ENCODE measurements around the gene SYCE3. TPM values are rescaled to one million over a fixed set of nuclear protein-coding genes. Genes with fewer than 3 reads are reported as not detected.
A peak's percentile ranks its signal among the peaks of the same experiment; 100 is the strongest.
"Not testable (repeated sequence)": the region's sequence is repeated elsewhere in the genome, so short reads cannot be mapped to it uniquely, and the experiment has no call there.

Gene SYCE3
- total RNA-seq, 1 donor from 2014 or later: 0.71 TPM

GRCh38 chr22:50535113-50535512, 27.6 kb downstream of the SYCE3 start:
- no peaks in the 10 kb centered on the region for H3K36me3 ChIP-seq (ENCODE audit: control insufficient read depth, insufficient read depth, low read length)
- no peak for DNase-seq (ENCODE audit: low read depth)
- TF ChIP-seq CTCF (IDR thresholded peaks at IDR 0.05; ENCODE audit: insufficient read depth, low read length, poor library complexity, severe bottlenecking): no peak

GRCh38 chr22:50533856-50534711, 28.6 kb downstream of the SYCE3 start:
- peaks cover 15% of the 10 kb centered on the region for H3K27me3 ChIP-seq (ENCODE audit: control insufficient read depth, insufficient read depth, low read length)
- H3K36me3 ChIP-seq (ENCODE audit: control insufficient read depth, insufficient read depth, low read length); DNase-seq (ENCODE audit: low read depth); H3K4me3 ChIP-seq (ENCODE audit: low read depth, low read length): not testable (repeated sequence)

More at GRCh38 chr22:50535113-50535512, 27.6 kb downstream of the SYCE3 start:
- no peak overlapping the region for H3K4me3 ChIP-seq (ENCODE audit: low read depth, low read length)
- peaks cover 15% of the 10 kb centered on the region for H3K27me3 ChIP-seq (ENCODE audit: control insufficient read depth, insufficient read depth, low read length)

- DNase-seq (ENCODE audit: low read depth): no peak
- no peak for TF ChIP-seq CTCF (IDR thresholded peaks at IDR 0.05; ENCODE audit: insufficient read depth, low read length, poor library complexity, severe bottlenecking)
- H3K36me3 ChIP-seq (ENCODE audit: control insufficient read depth, insufficient read depth, low read length): no peaks in the 10 kb centered on the region
- H3K27me3 ChIP-seq (ENCODE audit: control insufficient read depth, insufficient read depth, low read length): peaks cover 15% of the 10 kb centered on the region
- H3K4me3 ChIP-seq (ENCODE audit: low read depth, low read length): no peak overlapping the region
Measured at GRCh38 chr22:50532824-50533796, 29.6 kb downstream of the SYCE3 start.

- DNase-seq (ENCODE audit: low read depth): no peak
- Histone ChIP-seq H3K4me3 (ENCODE audit: low read depth, low read length) (peak overlapping the region; percentile 47), H3K27me3 (ENCODE audit: control insufficient read depth, insufficient read depth, low read length) (peaks cover 15% of the 10 kb centered on the region)
Measured at GRCh38 chr22:50531962-50532674, 30.6 kb downstream of the SYCE3 start.

GRCh38 chr22:50531546-50531961, 31.2 kb downstream of the SYCE3 start:
- Histone ChIP-seq H3K36me3 (ENCODE audit: control insufficient read depth, insufficient read depth, low read length) (no peaks in the 10 kb centered on the region), H3K27me3 (ENCODE audit: control insufficient read depth, insufficient read depth, low read length) (peaks cover 15% of the 10 kb centered on the region), H3K4me3 (ENCODE audit: low read depth, low read length) (peak overlapping the region; percentile 47)
- no peak for TF ChIP-seq CTCF (IDR thresholded peaks at IDR 0.05; ENCODE audit: insufficient read depth, low read length, poor library complexity, severe bottlenecking)
- no peak for DNase-seq (ENCODE audit: low read depth)

More at GRCh38 chr22:50531962-50532674, 30.6 kb downstream of the SYCE3 start:
- no peaks in the 10 kb centered on the region for H3K36me3 ChIP-seq (ENCODE audit: control insufficient read depth, insufficient read depth, low read length)
- TF ChIP-seq CTCF (IDR thresholded peaks at IDR 0.05; ENCODE audit: insufficient read depth, low read length, poor library complexity, severe bottlenecking): no peak
